A673 (cell line): ENCODE data around the gene CCL13.

ENCODE experiments used
- CTCF ChIP-seq: fragments of 300-800, 200-600 bp; sonication (generic); conservative IDR thresholded peaks from 2 replicates; pipeline ENCODE4 v1.5.1; 2017; ENCODE audit warnings: low read depth, mild to moderate bottlenecking, antibody characterized with exemption, low read length, moderate library complexity, mixed read lengths
- EZH2 ChIP-seq: fragments of 200-600 bp; sonication (generic); IDR thresholded peaks from 2 replicates; pipeline ENCODE4 v1.6.1; 2017; ENCODE audit warnings: borderline replicate concordance, low read depth, mild to moderate bottlenecking, mixed read lengths, antibody characterized with exemption, low read length; ENCODE audit not compliant: poor library complexity, severe bottlenecking

- TF ChIP-seq CTCF (no peak), EZH2 (no peak)
Observed at GRCh38 chr17:34312080-34312479, 44.2 kb upstream of the CCL13 start.
